Measurements from ENCODE around the gene NLRP9. TPM values are rescaled to one million over a fixed set of nuclear protein-coding genes. Genes with fewer than 3 reads are reported as not detected.

NLRP9 gene
- total RNA-seq, result not detected in 2 replicates

DNA sequence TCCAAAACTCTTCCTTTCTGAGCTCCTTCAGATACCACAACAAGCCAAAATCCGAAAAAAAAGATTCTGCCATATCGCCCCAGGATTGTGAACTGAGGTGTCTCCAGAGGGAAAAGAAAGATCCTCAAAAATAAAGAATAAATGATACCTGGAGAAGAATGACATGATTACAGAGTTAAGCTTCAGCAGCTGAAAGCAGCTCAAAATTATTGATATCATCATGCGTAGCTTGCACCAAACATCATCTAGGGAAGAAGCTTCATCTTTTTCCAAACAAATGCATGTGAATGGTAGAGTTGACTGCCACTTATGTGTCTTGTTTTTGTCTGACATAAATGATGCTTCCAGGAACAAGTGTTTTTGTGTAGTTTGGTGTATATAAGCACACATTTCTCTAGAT is at the start of gene NLRP9:
NLRP9 (minus strand) TSS at position 101 of the 400 bp plus-strand sequence; CDS start at position 73, 28 bp downstream.

DNA sequence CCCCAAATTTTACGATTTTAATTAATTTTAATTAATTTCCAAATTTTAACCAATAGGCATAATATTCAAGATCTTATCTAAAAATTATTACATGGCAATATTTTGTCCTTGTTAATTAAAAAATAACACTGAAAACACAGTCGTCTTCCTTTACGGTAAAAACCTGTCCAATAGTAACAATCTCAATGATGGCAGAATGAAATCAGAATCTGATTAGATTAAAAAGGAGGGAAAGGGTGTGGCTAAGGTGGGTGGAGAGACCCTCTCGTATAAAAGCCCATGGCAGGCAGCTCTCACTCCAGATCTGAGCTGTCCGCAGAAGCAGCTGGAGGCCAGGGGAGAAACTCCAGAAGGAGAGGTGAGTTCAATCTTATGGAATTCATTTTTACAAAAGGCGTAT is 30.6 kb upstream of the NLRP9 start, which contains the start of gene RFPL4AL1:
RFPL4AL1 (plus strand) TSS at position 301 of the 400 bp plus-strand sequence. CDS start 2,687 bp downstream, outside the sequence.

DNA sequence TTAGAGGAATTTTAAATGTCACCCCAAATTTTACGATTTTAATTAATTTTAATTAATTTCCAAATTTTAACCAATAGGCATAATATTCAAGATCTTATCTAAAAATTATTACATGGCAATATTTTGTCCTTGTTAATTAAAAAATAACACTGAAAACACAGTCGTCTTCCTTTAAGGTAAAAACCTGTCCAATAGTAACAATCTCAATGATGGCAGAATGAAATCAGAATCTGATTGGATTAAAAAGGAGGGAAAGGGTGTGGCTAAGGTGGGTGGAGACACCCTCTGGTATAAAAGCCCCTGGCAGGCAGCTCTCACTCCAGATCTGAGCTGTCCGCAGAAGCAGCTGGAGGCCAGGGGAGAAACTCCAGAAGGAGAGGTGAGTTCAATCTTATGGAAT is 20.6 kb upstream of the NLRP9 start, which contains the start of gene RFPL4A:
RFPL4A (plus strand) TSS at position 301 of the 400 bp plus-strand sequence. CDS start 2,704 bp downstream, outside the sequence.

DNA sequence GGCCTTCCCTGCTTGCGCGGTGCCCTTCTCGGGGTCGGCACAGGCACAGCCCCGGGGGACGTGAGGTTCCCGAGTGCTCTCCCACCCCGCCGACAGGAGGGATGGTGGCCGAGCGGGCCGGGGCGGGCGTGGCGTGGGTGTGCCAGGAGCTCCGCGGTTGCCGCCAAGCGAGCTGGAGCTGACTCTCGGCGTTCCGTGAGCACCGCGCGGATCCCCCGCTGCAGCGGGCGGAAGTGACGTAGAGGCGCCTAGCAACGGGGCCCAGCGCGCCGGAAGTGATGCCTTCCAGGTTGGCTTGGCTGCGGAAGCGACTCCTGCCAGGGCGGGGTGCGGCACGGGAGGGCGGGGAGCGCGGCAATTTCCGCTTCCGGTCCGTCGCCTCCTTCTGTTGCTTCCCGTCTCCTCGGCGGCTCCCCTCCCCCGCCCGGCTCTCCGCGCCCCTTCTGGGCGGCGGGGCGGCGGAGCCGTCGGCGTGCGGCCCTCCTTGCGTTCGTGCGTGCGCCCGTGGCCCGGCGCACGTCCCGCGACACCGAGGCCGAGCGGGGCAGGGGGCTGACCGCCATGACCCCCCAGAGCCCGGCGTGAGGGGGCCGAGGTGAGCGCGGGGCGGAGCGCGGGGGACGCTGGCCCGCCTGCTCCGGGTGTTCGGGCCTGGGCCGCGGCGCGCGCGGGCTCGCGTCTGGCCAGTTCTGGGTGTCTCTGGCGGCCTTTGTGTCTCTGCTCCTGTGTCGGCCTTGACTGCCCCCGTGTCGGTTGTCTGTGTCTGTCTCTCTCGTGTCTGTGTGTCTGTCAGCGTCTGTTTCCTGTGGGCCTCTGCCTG is 63.2 kb downstream of the NLRP9 start, which contains the start of gene EPN1:
EPN1 (plus strand) TSS at position 386 of the 820 bp plus-strand sequence. CDS start 3,402 bp downstream, outside the sequence.

Other genes starting within 250 kb of the NLRP9 start
- 9.1 and 19.5 TPM in 2 replicates for gene SSC5D, start 250.0 kb downstream of the NLRP9 start, total RNA-seq
- gene SBK2, start 201.3 kb downstream of the NLRP9 start, total RNA-seq, result not detected in 2 replicates
- gene SBK3, start 192.9 kb downstream of the NLRP9 start, total RNA-seq, result not detected in 2 replicates
- gene ZNF579, start 157.6 kb downstream of the NLRP9 start, total RNA-seq, result 10.7 and 11.9 TPM in 2 replicates
- gene FIZ1, start 138.9 kb downstream of the NLRP9 start, total RNA-seq, result 4.8 and 6.1 TPM in 2 replicates
- 25.6 and 46.4 TPM in 2 replicates for gene ZNF524, start 138.1 kb downstream of the NLRP9 start, total RNA-seq
- 4.6 and 4.9 TPM in 2 replicates for gene ZNF865, start 132.8 kb downstream of the NLRP9 start, total RNA-seq
- gene ZNF784, start 113.8 kb downstream of the NLRP9 start, total RNA-seq, result 4.7 and 5.2 TPM in 2 replicates
- gene ZNF580, start 97.4 kb downstream of the NLRP9 start, total RNA-seq, result 27.0 and 32.3 TPM in 2 replicates
- gene ZNF581, start 94.8 kb downstream of the NLRP9 start, total RNA-seq, result 29.1 and 59.8 TPM in 2 replicates
- gene CCDC106, start 90.2 kb downstream of the NLRP9 start, total RNA-seq, result 19.0 and 19.8 TPM in 2 replicates
- 82.9 and 105 TPM in 2 replicates for gene U2AF2, start 83.4 kb downstream of the NLRP9 start, total RNA-seq
- 119 and 121 TPM in 2 replicates for gene EPN1, start 63.2 kb downstream of the NLRP9 start, total RNA-seq
- gene RFPL4A, start 20.7 kb upstream of the NLRP9 start, total RNA-seq, result not detected in 2 replicates
- not detected in 2 replicates for gene RFPL4AL1, start 30.7 kb upstream of the NLRP9 start, total RNA-seq
- gene NLRP11, start 93.6 kb upstream of the NLRP9 start, total RNA-seq, result not detected in 2 replicates
- gene NLRP4, start 98.1 kb upstream of the NLRP9 start, total RNA-seq, result not detected in 2 replicates
- gene NLRP13, start 193.9 kb upstream of the NLRP9 start, total RNA-seq, result not detected in 2 replicates
- not detected in 2 replicates for gene NLRP8, start 209.4 kb upstream of the NLRP9 start, total RNA-seq
- gene NLRP5, start 248.4 kb upstream of the NLRP9 start, total RNA-seq, result not detected in 2 replicates